ENCODE measurements around the gene TMEM86B. TPM values are rescaled to one million over a fixed set of nuclear protein-coding genes. Genes with fewer than 3 reads are reported as not detected.

Gene TMEM86B
- polyA plus RNA-seq, 1 of the 3 experiments (the other 2 are of a cell fraction), result 3.0 TPM

GRCh38 chr19:55262359-55262758 lies 33.8 kb upstream of the TMEM86B start:
- ChIA-PET CTCF (interaction anchor here (1.3 kb wide), 1 partner anchor 101 kb away, joined by 3 read pairs; no protein-coding TSS in a partner anchor), POLR2A (no interaction called here)
- Histone ChIP-seq H4K20me1 (ENCODE audit: insufficient read depth) (peaks cover 8% of the 10 kb centered on the region), H3K9me3 (no peaks in the 10 kb centered on the region), H3K79me2 (ENCODE audit: insufficient read depth) (peaks cover 13% of the 10 kb centered on the region), H3F3A (replicated peaks; ENCODE audit: insufficient read depth) (peaks cover 2% of the 10 kb centered on the region), H2AFZ (ENCODE audit: low read depth) (no peak overlapping the region), H3K9ac (no peak overlapping the region), H3K27ac (ENCODE audit: low read depth in 2 of 2, low read length in 1 of 2) (no peak overlapping the region), H3K9me2 (no peaks in the 10 kb centered on the region), H3K4me3 (ENCODE audit: low read depth in 2 of 2, low read length in 1 of 2) (no peak overlapping the region), H3K36me3 (replicated peaks in 1 of 2; ENCODE audit: control insufficient read depth in 1 of 2, insufficient read depth in 2 of 2, low read length in 1 of 2) (peaks cover 0 to 4% of the 10 kb centered on the region in 2 experiments), H3K4me1 (ENCODE audit: control insufficient read depth in 1 of 2, insufficient read depth in 2 of 2, low read depth in 1 of 2, low read length in 1 of 2) (peaks cover 6 to 8% of the 10 kb centered on the region in 2 experiments; a peak in 3 of 4 replicates), H3K4me2 (no peak overlapping the region), H3K27me3 (ENCODE audit: insufficient read depth) (no peaks in the 10 kb centered on the region)
- TF ChIP-seq USF1 (IDR thresholded peaks at IDR 0.05; ENCODE audit: borderline replicate concordance, low read depth) (no peak), FOSL2 (IDR thresholded peaks at IDR 0.05; ENCODE audit: borderline replicate concordance, low read depth) (no peak), RAD21 (IDR thresholded peaks at IDR 0.05; ENCODE audit: low read length) (no peak), RCOR1 (IDR thresholded peaks at IDR 0.05; ENCODE audit: low read length) (no peak), GABPA (IDR thresholded peaks at IDR 0.05; ENCODE audit: low read depth) (no peak), MEF2A (IDR thresholded peaks at IDR 0.05; ENCODE audit: borderline replicate concordance, low read depth) (no peak), RXRA (IDR thresholded peaks at IDR 0.05; ENCODE audit: borderline replicate concordance, low read depth) (no peak), TAF1 (IDR thresholded peaks at IDR 0.05; ENCODE audit: borderline replicate concordance, low read depth, low read length) (no peak), FOXJ3 (CRISPR knock-in tag; IDR thresholded peaks at IDR 0.05) (no peak), JUND (IDR thresholded peaks at IDR 0.05) (no peak)
- no peak for DNase-seq
- WGBS (ENCODE audit: low lambda C conversion rate), result 89% methylated on average over 9 of the region's 9 CpGs

GRCh38 chr19:55261671-55262126 lies 33.1 kb upstream of the TMEM86B start:
- Histone ChIP-seq H3K4me3 (ENCODE audit: low read depth in 2 of 2, low read length in 1 of 2) (no peak overlapping the region), H3K4me1 (ENCODE audit: control insufficient read depth in 1 of 2, insufficient read depth in 2 of 2, low read depth in 1 of 2, low read length in 1 of 2) (peaks cover 9 to 15% of the 10 kb centered on the region in 2 experiments; a peak in 3 of 4 replicates), H3F3A (replicated peaks; ENCODE audit: insufficient read depth) (peaks cover 2% of the 10 kb centered on the region), H3K9me2 (no peaks in the 10 kb centered on the region), H3K27me3 (ENCODE audit: insufficient read depth) (no peaks in the 10 kb centered on the region), H3K9me3 (no peaks in the 10 kb centered on the region), H4K20me1 (ENCODE audit: insufficient read depth) (peaks cover 15% of the 10 kb centered on the region), H3K27ac (ENCODE audit: low read depth in 2 of 2, low read length in 1 of 2) (no peak overlapping the region), H3K4me2 (no peak overlapping the region), H2AFZ (ENCODE audit: low read depth) (no peak overlapping the region), H3K79me2 (ENCODE audit: insufficient read depth) (peaks cover 20% of the 10 kb centered on the region), H3K9ac (no peak overlapping the region), H3K36me3 (replicated peaks in 1 of 2; ENCODE audit: control insufficient read depth in 1 of 2, insufficient read depth in 2 of 2, low read length in 1 of 2) (peaks cover 0 to 5% of the 10 kb centered on the region in 2 experiments)
- ChIA-PET CTCF (interaction anchor here (1.1 to 1.3 kb wide), 3 partner anchors 16 to 101 kb away, joined by 3 read pairs; partner anchors contain the start of gene TMEM86B), POLR2A (interaction anchor here (0.9 kb wide), 1 partner anchor 13 kb away, joined by 10 read pairs; no protein-coding TSS in a partner anchor)
- DNase-seq, result peak; percentile 32
- 99% methylated on average over 11 of the region's 13 CpGs for WGBS (ENCODE audit: low lambda C conversion rate)
- TF ChIP-seq EP300 (IDR thresholded peaks at IDR 0.05; ENCODE audit: borderline replicate concordance in 1 of 2, low read depth in 1 of 2, low read length in 1 of 2), result no peak
- TF ChIP-seq GABPA (IDR thresholded peaks at IDR 0.05; ENCODE audit: low read depth), result no peak
- TF ChIP-seq RXRA (IDR thresholded peaks at IDR 0.05; ENCODE audit: borderline replicate concordance, low read depth), result no peak
- no peak for TF ChIP-seq ZBTB33 (IDR thresholded peaks at IDR 0.05; ENCODE audit: borderline replicate concordance, low read depth)
- TF ChIP-seq SIN3A (IDR thresholded peaks at IDR 0.05; ENCODE audit: borderline replicate concordance, low read depth, low read length), result no peak
- TF ChIP-seq USF2 (IDR thresholded peaks at IDR 0.05; ENCODE audit: borderline replicate concordance, low read depth, low read length), result no peak
- no peak for TF ChIP-seq REST (IDR thresholded peaks at IDR 0.05; ENCODE audit: low read depth, low read length)
- no peak for TF ChIP-seq NFIC (IDR thresholded peaks at IDR 0.05; ENCODE audit: borderline replicate concordance)
- TF ChIP-seq EZH2phosphoT487 (IDR thresholded peaks at IDR 0.05; ENCODE audit: borderline replicate concordance, low read depth), result no peak
- TF ChIP-seq RAD21 (IDR thresholded peaks at IDR 0.05; ENCODE audit: low read length), result no peak
- TF ChIP-seq, protein P1, sequence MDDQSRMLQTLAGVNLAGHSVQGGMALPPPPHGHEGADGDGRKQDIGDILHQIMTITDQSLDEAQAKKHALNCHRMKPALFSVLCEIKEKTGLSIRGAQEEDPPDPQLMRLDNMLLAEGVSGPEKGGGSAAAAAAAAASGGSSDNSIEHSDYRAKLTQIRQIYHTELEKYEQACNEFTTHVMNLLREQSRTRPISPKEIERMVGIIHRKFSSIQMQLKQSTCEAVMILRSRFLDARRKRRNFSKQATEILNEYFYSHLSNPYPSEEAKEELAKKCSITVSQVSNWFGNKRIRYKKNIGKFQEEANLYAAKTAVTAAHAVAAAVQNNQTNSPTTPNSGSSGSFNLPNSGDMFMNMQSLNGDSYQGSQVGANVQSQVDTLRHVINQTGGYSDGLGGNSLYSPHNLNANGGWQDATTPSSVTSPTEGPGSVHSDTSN (IDR thresholded peaks at IDR 0.05), result no peak
- no peak for TF ChIP-seq TAF1 (IDR thresholded peaks at IDR 0.05; ENCODE audit: borderline replicate concordance, low read depth, low read length)
